Panc1 (cell line): ENCODE measurements around the gene KCTD1. TPM values are rescaled to one million over a fixed set of nuclear protein-coding genes. Genes with fewer than 3 reads are reported as not detected.

Experiments
- ATAC-seq: fragments of 200-7000 bp; cut with Tn5 transposase; 2 replicates; pipeline ENCODE4 v1.9.1; 2020; ENCODE audit warnings: mild to moderate bottlenecking, moderate library complexity
- BruUV-seq: library from RNA; stranded (reverse); fragments of 400-500 nt; replicated peaks from 2 replicates; lab custom pipeline; 2021; lab: Mats Ljungman, UMichigan
- CTCF ChIA-PET: fragments of 300-600 bp; sonication (Branson Sonifier 250); formaldehyde crosslinking; loops from one replicate; lab custom pipeline; 2022; ENCODE audit warnings: antibody characterized with exemption; lab: Charles Lee
- POLR2A ChIA-PET: fragments of 300-600 bp; sonication (Branson Sonifier 250); formaldehyde crosslinking; loops from one replicate; lab custom pipeline; 2022; ENCODE audit warnings: antibody characterized with exemption; lab: Charles Lee
- DNase-seq: peaks from one replicate; pipeline ENCODE4 v3.0.0-alpha.2; 2010; ENCODE audit warnings: low read depth, low spot score
- H3K27ac ChIP-seq: 2 replicates; pipeline ENCODE4 v1.5.1; 2011; ENCODE audit warnings: mild to moderate bottlenecking, low read length, inconsistent platforms
- H3K27me3 ChIP-seq: fragments of 200-500 bp; sonication (Bioruptor generic); 2 replicates; pipeline ENCODE4 v1.6.0; 2014; ENCODE audit warnings: low read length, inconsistent platforms; ENCODE audit not compliant: control insufficient read depth, insufficient read depth
- H3K36me3 ChIP-seq: fragments of 200-500 bp; sonication (Bioruptor generic); 2 replicates; pipeline ENCODE4 v1.5.1; 2014; ENCODE audit warnings: inconsistent platforms, mild to moderate bottlenecking, low read length, moderate library complexity; ENCODE audit not compliant: control insufficient read depth, insufficient read depth
- H3K4me1 ChIP-seq: 2 replicates; pipeline ENCODE4 v1.5.1; 2011; ENCODE audit warnings: inconsistent platforms, mild to moderate bottlenecking, low read length, moderate library complexity; ENCODE audit not compliant: control insufficient read depth, insufficient read depth
- H3K4me3 ChIP-seq, 2 experiments: 2 replicates each; pipeline ENCODE4 v1.5.1; 2011 to 2012; ENCODE audit warnings: low read depth in 2 of 2, low read length in 2 of 2, mild to moderate bottlenecking in 2 of 2, inconsistent platforms in 1 of 2, moderate library complexity in 1 of 2
- H3K9me3 ChIP-seq: fragments of 200-500 bp; sonication (Bioruptor generic); 2 replicates; pipeline ENCODE4 v1.5.1; 2014; ENCODE audit warnings: low read depth, mild to moderate bottlenecking, inconsistent platforms, low read length, moderate library complexity; ENCODE audit not compliant: control insufficient read depth, insufficient read depth
- CTCF ChIP-seq: fragments of 450-650 bp; IDR thresholded peaks from 2 replicates; pipeline ENCODE4 v1.5.1; 2017; ENCODE audit warnings: mild to moderate bottlenecking
- POLR2AphosphoS5 ChIP-seq: IDR thresholded peaks from 2 replicates; pipeline ENCODE4 v1.6.1; 2012; ENCODE audit warnings: mild to moderate bottlenecking, low read depth, low read length, moderate library complexity
- REST ChIP-seq, 2 experiments: IDR thresholded peaks; 2 replicates each; pipeline ENCODE4 v1.6.1; 2011 to 2012; ENCODE audit warnings: low read depth in 2 of 2, control low read depth in 1 of 2, low read length in 1 of 2, mild to moderate bottlenecking in 1 of 2, moderate library complexity in 1 of 2; ENCODE audit not compliant: insufficient read depth in 1 of 2
- SIN3A ChIP-seq: IDR thresholded peaks from 2 replicates; pipeline ENCODE4 v1.6.1; 2012; ENCODE audit warnings: low read depth, mild to moderate bottlenecking, low read length, moderate library complexity, borderline replicate concordance; ENCODE audit not compliant: insufficient read depth
- TCF7L2 ChIP-seq: IDR thresholded peaks from 2 replicates; pipeline ENCODE4 v1.6.1; 2011; ENCODE audit warnings: mild to moderate bottlenecking, low read depth, low read length, inconsistent platforms
- in situ Hi-C: cut with HindIII; loops from 2 replicates; pipeline ENCODE4 v1.10.0; 2016; ENCODE audit warnings: low sequenced_read_pairs, low pct_unique_long_range_greater_than_20kb
- intact Hi-C: fragments of 100-400 bp; cut with micrococcal nuclease; formaldehyde crosslinking; loops from one replicate; pipeline ENCODE4 v1.10.0; 2022; ENCODE audit not compliant: unreplicated experiment
- total RNA-seq: library from RNA; stranded (reverse); gene quantifications from one replicate; pipeline ENCODE4 v1.2.1, GENCODE V29; 2021; ENCODE audit not compliant: unreplicated experiment

The KCTD1 gene
- total RNA-seq, 1 experiment from 2014 or later, result 34.4 TPM

- H3K9me3 ChIP-seq, result no peaks in the 10 kb centered on the region
- intact Hi-C loops, result no loop called here
- no peaks in the 10 kb centered on the region for H3K27me3 ChIP-seq
- CTCF ChIA-PET, result interaction anchor here (0.5 kb wide), 1 partner anchor 17 kb away, joined by 3 read pairs; no protein-coding TSS in a partner anchor
- in situ Hi-C loops, result no loop called here
- H3K27ac ChIP-seq, result no peak overlapping the region
- no peak for ATAC-seq
- H3K36me3 ChIP-seq, result no peaks in the 10 kb centered on the region
- no peak for DNase-seq
- POLR2A ChIA-PET, result no interaction called here
- no peaks in the 10 kb centered on the region for H3K4me1 ChIP-seq
- TF ChIP-seq CTCF (peak; percentile 19; the same call in 1 of the 2 replicates), POLR2AphosphoS5 (no peak), TCF7L2 (no peak), REST (IDR thresholded peaks at IDR 0.05; ENCODE audit: insufficient read depth in 1 of 2, low read depth in 2 of 2, low read length in 1 of 2) (no peak), SIN3A (no peak)
- H3K4me3 ChIP-seq, result no peak overlapping the region
- BruUV-seq, result no TSS peak
Measured at GRCh38 chr18:26566874-26567555, 18.7 kb upstream of the KCTD1 start.

GRCh38 chr18:26565514-26565913, 17.2 kb upstream of the KCTD1 start:
- TF ChIP-seq POLR2AphosphoS5, result no peak
- TF ChIP-seq REST (IDR thresholded peaks at IDR 0.05; ENCODE audit: insufficient read depth in 1 of 2, low read depth in 2 of 2, low read length in 1 of 2), result no peak
- no peak for TF ChIP-seq SIN3A
- no peak for TF ChIP-seq TCF7L2
- TF ChIP-seq CTCF, result no peak
- H3K36me3 ChIP-seq, result no peaks in the 10 kb centered on the region
- in situ Hi-C loops (no loop called here), intact Hi-C loops (no loop called here)
- DNase-seq, result no peak
- no peaks in the 10 kb centered on the region for H3K4me1 ChIP-seq
- ChIA-PET POLR2A (no interaction called here), CTCF (no interaction called here)
- H3K27ac ChIP-seq, result no peak overlapping the region
- H3K27me3 ChIP-seq, result no peaks in the 10 kb centered on the region
- H3K4me3 ChIP-seq, result no peak overlapping the region
- no TSS peak for BruUV-seq
- H3K9me3 ChIP-seq, result no peaks in the 10 kb centered on the region
- no peak for ATAC-seq
